Type B pancreatic cell (in vitro differentiated cells): Measurements from ENCODE around the gene BEST2. TPM values are rescaled to one million over a fixed set of nuclear protein-coding genes. Genes with fewer than 3 reads are reported as not detected.

Experiments used
- DNase-seq: peaks from one replicate; pipeline ENCODE4 v3.0.0; 2021; ENCODE audit warnings: mixed read lengths; ENCODE audit not compliant: unreplicated experiment; ENCODE audit errors: extremely low spot score
- H3K27ac Mint-ChIP-seq: 2 replicates; pipeline ENCODE4 v1.8.0; 2021; ENCODE audit warnings: mild to moderate bottlenecking, mixed read lengths
- H3K27me3 Mint-ChIP-seq: 2 replicates; pipeline ENCODE4 v1.8.0; 2021; ENCODE audit warnings: mixed read lengths
- H3K36me3 Mint-ChIP-seq: 2 replicates; pipeline ENCODE4 v1.8.0; 2021; ENCODE audit warnings: mixed read lengths
- H3K4me1 Mint-ChIP-seq: one replicate; pipeline ENCODE4 v1.8.0; 2021; ENCODE audit warnings: mixed read lengths; ENCODE audit not compliant: unreplicated experiment
- H3K4me3 Mint-ChIP-seq: 2 replicates; pipeline ENCODE4 v1.8.0; 2021; ENCODE audit warnings: mild to moderate bottlenecking, mixed read lengths
- H3K9me3 Mint-ChIP-seq: 2 replicates; pipeline ENCODE4 v1.8.0; 2021; ENCODE audit warnings: mixed read lengths
- long read RNA-seq: library from polyadenylated mRNA; unstranded; transcript quantifications from one replicate; pipeline ENCODE4 v2.0.0, GENCODE V29; 2020
- total RNA-seq: library from RNA; stranded (reverse); gene quantifications from 2 replicates; pipeline ENCODE4 v1.2.1, GENCODE V29; 2021; ENCODE audit warnings: low replicate concordance
- TF ChIP-seq, protein P1 (sequence below): fragments of 200-600 bp; sonication (generic); conservative IDR thresholded peaks from 2 replicates; pipeline ENCODE4 v1.5.0; 2021; ENCODE audit warnings: antibody characterized with exemption, mild to moderate bottlenecking

Gene BEST2
- 0.14 TPM in 1 of 2 replicates, not detected in the other for total RNA-seq
- long read RNA-seq = 0 reads

DNA sequence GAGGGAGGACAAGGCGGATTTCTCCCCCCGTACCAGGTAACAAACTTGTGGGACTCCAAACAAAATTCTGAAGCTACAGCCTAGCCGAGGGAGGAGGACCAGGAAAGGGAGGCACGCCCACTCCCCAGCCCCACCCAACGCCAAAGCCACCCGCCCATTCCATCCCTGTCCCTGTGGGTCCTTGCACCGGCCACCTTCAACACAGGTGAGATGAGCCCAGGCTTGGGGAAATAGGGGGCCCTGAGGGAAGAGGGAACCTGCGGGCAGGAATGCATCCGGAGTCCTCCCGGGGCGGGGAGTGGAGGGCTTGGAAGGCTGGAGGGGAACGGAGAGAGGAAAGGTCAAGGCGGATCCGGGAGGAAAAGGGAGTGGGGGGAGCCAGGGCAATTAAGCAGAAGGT, at the start of gene BEST2:
TSS of gene BEST2 (plus strand) at position 157 of the 400 bp plus-strand sequence. CDS start 802 bp downstream, outside the sequence.
- Mint-ChIP-seq H3K27me3 (peaks cover 49% of the 10 kb centered on the region), H3K36me3 (peaks cover 12% of the 10 kb centered on the region), H3K9me3 (no peaks in the 10 kb centered on the region), H3K27ac (no peak within 1 kb of the TSS), H3K4me1 (no peaks in the 10 kb centered on the region), H3K4me3 (no peak within 1 kb of the TSS)
- TF ChIP-seq, protein P1, sequence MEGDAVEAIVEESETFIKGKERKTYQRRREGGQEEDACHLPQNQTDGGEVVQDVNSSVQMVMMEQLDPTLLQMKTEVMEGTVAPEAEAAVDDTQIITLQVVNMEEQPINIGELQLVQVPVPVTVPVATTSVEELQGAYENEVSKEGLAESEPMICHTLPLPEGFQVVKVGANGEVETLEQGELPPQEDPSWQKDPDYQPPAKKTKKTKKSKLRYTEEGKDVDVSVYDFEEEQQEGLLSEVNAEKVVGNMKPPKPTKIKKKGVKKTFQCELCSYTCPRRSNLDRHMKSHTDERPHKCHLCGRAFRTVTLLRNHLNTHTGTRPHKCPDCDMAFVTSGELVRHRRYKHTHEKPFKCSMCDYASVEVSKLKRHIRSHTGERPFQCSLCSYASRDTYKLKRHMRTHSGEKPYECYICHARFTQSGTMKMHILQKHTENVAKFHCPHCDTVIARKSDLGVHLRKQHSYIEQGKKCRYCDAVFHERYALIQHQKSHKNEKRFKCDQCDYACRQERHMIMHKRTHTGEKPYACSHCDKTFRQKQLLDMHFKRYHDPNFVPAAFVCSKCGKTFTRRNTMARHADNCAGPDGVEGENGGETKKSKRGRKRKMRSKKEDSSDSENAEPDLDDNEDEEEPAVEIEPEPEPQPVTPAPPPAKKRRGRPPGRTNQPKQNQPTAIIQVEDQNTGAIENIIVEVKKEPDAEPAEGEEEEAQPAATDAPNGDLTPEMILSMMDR = no peak
- DNase-seq = no peak

DNA sequence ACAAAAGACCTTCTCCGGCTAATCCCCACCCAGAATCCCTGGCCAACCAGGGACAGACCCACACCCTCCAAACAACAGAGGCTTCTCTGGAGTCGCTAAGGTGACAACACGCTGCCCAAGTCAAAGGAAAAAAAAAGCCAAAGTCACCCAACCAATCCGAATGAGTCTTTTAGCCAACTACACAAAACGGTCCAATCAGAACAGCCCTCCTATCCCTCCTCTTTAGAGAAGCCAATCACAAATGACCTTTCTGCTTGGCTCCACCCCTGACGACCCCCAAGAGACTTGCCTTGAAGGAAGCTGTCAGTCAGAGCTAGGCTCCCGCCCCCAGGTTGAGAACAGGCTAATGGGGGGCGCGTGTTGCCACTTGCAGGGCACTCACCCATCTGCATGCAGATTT, 48.5 kb upstream of the BEST2 start:
- DNase-seq = no peak
- Mint-ChIP-seq H3K4me3 (no peak overlapping the region), H3K4me1 (peaks cover 5% of the 10 kb centered on the region), H3K27ac (no peak overlapping the region), H3K36me3 (peaks cover 18% of the 10 kb centered on the region), H3K27me3 (no peaks in the 10 kb centered on the region), H3K9me3 (no peaks in the 10 kb centered on the region)
- TF ChIP-seq, protein P1 = no peak

- no peaks in the 10 kb centered on the region for H3K9me3 Mint-ChIP-seq
- DNase-seq = no peak
Measured at GRCh38 chr19:12705169-12705568, 46.4 kb upstream of the BEST2 start.

GRCh38 chr19:12705654-12706331, 45.8 kb upstream of the BEST2 start:
- TF ChIP-seq, protein P1 = no peak
- no peaks in the 10 kb centered on the region for H3K9me3 Mint-ChIP-seq
- peaks cover 18% of the 10 kb centered on the region for H3K36me3 Mint-ChIP-seq

More at GRCh38 chr19:12705169-12705568, 46.4 kb upstream of the BEST2 start:
- no peak overlapping the region for H3K27ac Mint-ChIP-seq
- no peaks in the 10 kb centered on the region for H3K27me3 Mint-ChIP-seq
- H3K4me3 Mint-ChIP-seq = no peak overlapping the region
- H3K36me3 Mint-ChIP-seq = peaks cover 14% of the 10 kb centered on the region
- TF ChIP-seq, protein P1 = no peak
- H3K4me1 Mint-ChIP-seq = peaks cover 5% of the 10 kb centered on the region

DNA sequence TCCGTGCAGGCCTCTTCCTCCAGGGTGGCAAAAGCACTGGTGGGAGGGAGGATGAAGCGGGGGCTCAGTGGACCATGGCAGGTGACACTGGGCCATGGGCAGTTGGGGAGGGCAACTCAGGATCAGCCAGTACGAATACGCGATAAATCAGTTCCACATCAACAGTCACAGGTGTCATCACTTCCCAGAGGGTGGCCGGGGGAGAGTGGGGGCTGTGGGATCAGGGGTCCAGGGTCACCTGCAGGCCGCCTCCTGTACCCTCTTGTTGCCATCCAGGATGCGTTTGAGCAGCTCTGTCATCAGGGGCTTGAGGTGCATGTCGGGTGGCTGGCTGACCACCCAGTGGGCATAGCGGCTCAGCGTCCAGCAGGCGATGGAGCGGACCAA, 45.3 kb upstream of the BEST2 start:
- TF ChIP-seq, protein P1 = no peak
- DNase-seq = no peak
- Mint-ChIP-seq H3K27me3 (no peaks in the 10 kb centered on the region), H3K9me3 (no peaks in the 10 kb centered on the region), H3K4me3 (no peak overlapping the region), H3K36me3 (peaks cover 18% of the 10 kb centered on the region), H3K27ac (no peak overlapping the region), H3K4me1 (peaks cover 5% of the 10 kb centered on the region)

More at GRCh38 chr19:12705654-12706331, 45.8 kb upstream of the BEST2 start:
- no peak for DNase-seq
- H3K4me3 Mint-ChIP-seq = no peak overlapping the region
- H3K27ac Mint-ChIP-seq = no peak overlapping the region
- peaks cover 5% of the 10 kb centered on the region for H3K4me1 Mint-ChIP-seq
- H3K27me3 Mint-ChIP-seq = no peaks in the 10 kb centered on the region
